GM23338 (cell line): ENCODE data around the gene AFF2. TPM values are rescaled to one million over a fixed set of nuclear protein-coding genes. Genes with fewer than 3 reads are reported as not detected.

Experiments
- ATAC-seq: fragments of 200-7000 bp; cut with Tn5 transposase; 3 replicates; pipeline ENCODE4 v1.9.1; 2020
- DNase-seq: peaks from one replicate; pipeline ENCODE4 v3.0.0-alpha.2; 2015; ENCODE audit warnings: low spot score
- H2AFZ ChIP-seq: fragments of 200-600 bp; sonication (generic); 2 replicates; pipeline ENCODE4 v1.8.0; 2016; ENCODE audit warnings: antibody characterized with exemption, mild to moderate bottlenecking, moderate library complexity
- H3F3A ChIP-seq: fragments of 200-600 bp; sonication (generic); replicated peaks from 2 replicates; pipeline ENCODE4 v1.8.0; 2017; ENCODE audit warnings: antibody characterized with exemption, mixed run types, low read depth
- H3K27ac ChIP-seq: fragments of 200-600 bp; sonication (generic); 2 replicates; pipeline ENCODE4 v1.6.1; 2016; ENCODE audit warnings: low read depth
- H3K27me3 ChIP-seq: fragments of 200-600 bp; sonication (generic); 2 replicates; pipeline ENCODE4 v1.8.0; 2016; ENCODE audit warnings: mild to moderate bottlenecking, mixed run types, moderate library complexity; ENCODE audit not compliant: insufficient read depth
- H3K36me3 ChIP-seq: fragments of 200-600 bp; sonication (generic); 2 replicates; pipeline ENCODE4 v1.8.0; 2016; ENCODE audit warnings: mild to moderate bottlenecking; ENCODE audit not compliant: insufficient read depth
- H3K4me1 ChIP-seq: fragments of 200-600 bp; sonication (generic); 2 replicates; pipeline ENCODE4 v1.8.0; 2016; ENCODE audit warnings: mild to moderate bottlenecking, moderate library complexity; ENCODE audit not compliant: insufficient read depth
- H3K4me2 ChIP-seq: fragments of 200-600 bp; sonication (generic); 2 replicates; pipeline ENCODE4 v1.7.1; 2017; ENCODE audit warnings: mixed run types
- H3K4me3 ChIP-seq: fragments of 200-600 bp; sonication (generic); 2 replicates; pipeline ENCODE4 v1.6.1; 2016; ENCODE audit warnings: mixed run types
- H3K79me2 ChIP-seq: fragments of 200-600 bp; sonication (generic); replicated peaks from 2 replicates; pipeline ENCODE4 v1.8.0; 2017; ENCODE audit warnings: mild to moderate bottlenecking; ENCODE audit not compliant: insufficient read depth
- H3K9me2 ChIP-seq: fragments of 200-600 bp; sonication (generic); 2 replicates; pipeline ENCODE4 v1.8.0; 2017; ENCODE audit not compliant: insufficient read depth
- H4K20me1 ChIP-seq: fragments of 200-600 bp; sonication (generic); replicated peaks from 2 replicates; pipeline ENCODE4 v1.8.0; 2017; ENCODE audit warnings: mild to moderate bottlenecking; ENCODE audit not compliant: insufficient read depth
- H3K27ac Mint-ChIP-seq: 2 replicates; pipeline ENCODE4 v1.8.0; 2020; ENCODE audit warnings: inconsistent platforms, mild to moderate bottlenecking, moderate library complexity, mixed read lengths
- H3K27me3 Mint-ChIP-seq: 3 replicates; pipeline ENCODE4 v1.8.0; 2022; ENCODE audit warnings: low read depth, mild to moderate bottlenecking, moderate library complexity, mixed read lengths, inconsistent platforms; ENCODE audit not compliant: insufficient read depth, poor library complexity
- H3K36me3 Mint-ChIP-seq: 3 replicates; pipeline ENCODE4 v1.8.0; 2021; ENCODE audit warnings: low read depth, mild to moderate bottlenecking, inconsistent platforms, moderate library complexity, mixed read lengths
- H3K4me1 Mint-ChIP-seq: 3 replicates; pipeline ENCODE4 v1.8.0; 2020; ENCODE audit warnings: mild to moderate bottlenecking, inconsistent platforms, mixed read lengths
- H3K4me3 Mint-ChIP-seq: 3 replicates; pipeline ENCODE4 v1.8.0; 2021; ENCODE audit warnings: moderate library complexity, mild to moderate bottlenecking, inconsistent platforms, mixed read lengths
- H3K9me3 Mint-ChIP-seq: 3 replicates; pipeline ENCODE4 v1.8.0; 2020; ENCODE audit warnings: moderate library complexity, mild to moderate bottlenecking, inconsistent platforms, mixed read lengths
- CREB1 ChIP-seq: fragments of 250-450 bp; sonication (Bioruptor Pico); IDR thresholded peaks from 2 replicates; pipeline ENCODE4 v1.5.0; 2020; ENCODE audit warnings: low read depth, mild to moderate bottlenecking, moderate library complexity
- EZH2 ChIP-seq: fragments of 200-600 bp; sonication (generic); IDR thresholded peaks from one replicate; pipeline ENCODE4 v1.8.0; 2017; ENCODE audit warnings: antibody characterized with exemption, mild to moderate bottlenecking, low read depth; ENCODE audit not compliant: unreplicated experiment
- EZH2phosphoT487 ChIP-seq: fragments of 200-600 bp; sonication (generic); IDR thresholded peaks from one replicate; pipeline ENCODE4 v1.8.1; 2018; ENCODE audit warnings: antibody characterized with exemption; ENCODE audit not compliant: unreplicated experiment
- JUNB ChIP-seq: IDR thresholded peaks from one replicate; pipeline ENCODE4 v1.6.1; 2016; ENCODE audit warnings: antibody characterized with exemption; ENCODE audit not compliant: unreplicated experiment
- POLR2AphosphoS5 ChIP-seq: IDR thresholded peaks from 2 replicates; pipeline ENCODE4 v1.6.1; 2016; ENCODE audit warnings: antibody characterized with exemption, low read depth
- STAT1 ChIP-seq: IDR thresholded peaks from one replicate; pipeline ENCODE4 v1.6.1; 2016; ENCODE audit warnings: antibody characterized with exemption; ENCODE audit not compliant: unreplicated experiment
- ZNF114 ChIP-seq: fragments of 250-450 bp; sonication (Bioruptor Pico); IDR thresholded peaks from 2 replicates; pipeline ENCODE4 v1.5.0; 2020; ENCODE audit warnings: mild to moderate bottlenecking, moderate library complexity
- ZNF331 ChIP-seq: fragments of 250-450 bp; sonication (Bioruptor Pico); IDR thresholded peaks from 2 replicates; pipeline ENCODE4 v1.5.0; 2020; ENCODE audit warnings: low read depth, mild to moderate bottlenecking, moderate library complexity
- polyA plus RNA-seq: library from polyadenylated mRNA; unstranded; fragments of >200 nt; fragmentation: Nextera tagmentation; extraction: Ambion mirVana; gene quantifications from 2 replicates; pipeline ENCODE4 v1.2.1, GENCODE V29; 2016
- total RNA-seq: library from RNA; depleted of rRNA; stranded (reverse); fragments of >200 nt; shearing (Covaris generic); gene quantifications from 2 replicates; pipeline ENCODE4 v1.2.3, GENCODE V29; 2014
- TF ChIP-seq, protein P1 (sequence below), 2 experiments: fragments of 200-600 bp in 1 of 2; sonication (generic) in 1 of 2; conservative IDR thresholded peaks; 2 replicates each; pipeline versions ENCODE4 v1.5.1 to v1.6.1; 2016 to 2017; ENCODE audit warnings: antibody characterized with exemption in 2 of 2, low read depth in 2 of 2, mild to moderate bottlenecking in 2 of 2, moderate library complexity in 1 of 2
- TF ChIP-seq, protein P2 (sequence below): IDR thresholded peaks from one replicate; pipeline ENCODE4 v1.6.1; 2018; ENCODE audit warnings: antibody characterized with exemption; ENCODE audit not compliant: unreplicated experiment

Gene AFF2
- total and polyA plus RNA-seq, 2 experiments from 2014 or later: 1.6 to 5.8 TPM

GRCh38 chrX:148806145-148806870 lies 305.9 kb downstream of the AFF2 start:
- H3F3A ChIP-seq: no peaks in the 10 kb centered on the region
- H3K9me3 Mint-ChIP-seq: no peaks in the 10 kb centered on the region

DNA sequence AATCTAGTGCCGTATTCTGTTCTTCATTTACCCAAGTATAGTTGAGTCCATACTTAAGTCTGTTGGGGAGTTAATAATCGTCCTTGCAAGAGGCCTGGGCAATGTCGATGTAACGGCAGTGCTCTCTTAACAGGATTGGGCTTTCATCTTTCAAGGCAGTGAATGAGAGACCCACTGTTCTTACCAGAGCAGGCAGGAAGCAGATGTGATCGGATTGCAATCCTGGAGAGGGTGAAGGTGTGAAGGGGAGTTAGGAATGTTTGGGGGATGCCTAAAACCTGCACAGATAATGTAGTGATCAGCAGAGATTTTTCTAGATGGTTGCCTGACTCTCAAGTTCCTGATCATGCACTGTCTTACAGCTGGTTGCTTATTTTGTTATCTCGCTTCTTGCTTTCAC lies 308.4 kb downstream of the AFF2 start:
- Histone ChIP-seq H3K4me1 (no peaks in the 10 kb centered on the region), H2AFZ (no peak overlapping the region), H3K4me3 (no peak overlapping the region), H3K27ac (no peak overlapping the region), H3K4me2 (no peak overlapping the region), H3K79me2 (no peaks in the 10 kb centered on the region), H3K9me2 (no peaks in the 10 kb centered on the region), H3K36me3 (no peaks in the 10 kb centered on the region), H4K20me1 (no peaks in the 10 kb centered on the region), H3F3A (no peaks in the 10 kb centered on the region), H3K27me3 (no peaks in the 10 kb centered on the region)
- Mint-ChIP-seq H3K4me1 (peaks cover 35% of the 10 kb centered on the region), H3K36me3 (no peaks in the 10 kb centered on the region), H3K4me3 (no peak overlapping the region), H3K27ac (no peak overlapping the region), H3K9me3 (no peaks in the 10 kb centered on the region), H3K27me3 (no peaks in the 10 kb centered on the region)
- DNase-seq (peak; percentile 15), ATAC-seq (0 out of 3 replicates have a peak, but pooled peaks have one; percentile 35)
- TF ChIP-seq ZNF331 (CRISPR knock-in tag) (no peak), CREB1 (CRISPR knock-in tag) (no peak), EZH2 (no peak), EZH2phosphoT487 (no peak), STAT1 (no peak)
- TF ChIP-seq, protein P1, sequence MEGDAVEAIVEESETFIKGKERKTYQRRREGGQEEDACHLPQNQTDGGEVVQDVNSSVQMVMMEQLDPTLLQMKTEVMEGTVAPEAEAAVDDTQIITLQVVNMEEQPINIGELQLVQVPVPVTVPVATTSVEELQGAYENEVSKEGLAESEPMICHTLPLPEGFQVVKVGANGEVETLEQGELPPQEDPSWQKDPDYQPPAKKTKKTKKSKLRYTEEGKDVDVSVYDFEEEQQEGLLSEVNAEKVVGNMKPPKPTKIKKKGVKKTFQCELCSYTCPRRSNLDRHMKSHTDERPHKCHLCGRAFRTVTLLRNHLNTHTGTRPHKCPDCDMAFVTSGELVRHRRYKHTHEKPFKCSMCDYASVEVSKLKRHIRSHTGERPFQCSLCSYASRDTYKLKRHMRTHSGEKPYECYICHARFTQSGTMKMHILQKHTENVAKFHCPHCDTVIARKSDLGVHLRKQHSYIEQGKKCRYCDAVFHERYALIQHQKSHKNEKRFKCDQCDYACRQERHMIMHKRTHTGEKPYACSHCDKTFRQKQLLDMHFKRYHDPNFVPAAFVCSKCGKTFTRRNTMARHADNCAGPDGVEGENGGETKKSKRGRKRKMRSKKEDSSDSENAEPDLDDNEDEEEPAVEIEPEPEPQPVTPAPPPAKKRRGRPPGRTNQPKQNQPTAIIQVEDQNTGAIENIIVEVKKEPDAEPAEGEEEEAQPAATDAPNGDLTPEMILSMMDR (conservative IDR thresholded peaks at IDR 0.05; ENCODE audit: low read depth in 2 of 2): no peak

More at GRCh38 chrX:148806145-148806870, 305.9 kb downstream of the AFF2 start:
- Mint-ChIP-seq H3K27ac (no peak overlapping the region; the same call in 1 of the 2 replicates), H3K4me3 (no peak overlapping the region), H3K4me1 (peaks cover 25% of the 10 kb centered on the region; the same call in 2 of the 3 replicates), H3K27me3 (no peaks in the 10 kb centered on the region), H3K36me3 (no peaks in the 10 kb centered on the region)
- ATAC-seq (peak; percentile 82), DNase-seq (no peak)
- Histone ChIP-seq H2AFZ (no peak overlapping the region), H3K27me3 (no peaks in the 10 kb centered on the region), H3K4me3 (no peak overlapping the region), H3K27ac (no peak overlapping the region), H3K4me1 (no peaks in the 10 kb centered on the region), H4K20me1 (no peaks in the 10 kb centered on the region), H3K79me2 (no peaks in the 10 kb centered on the region), H3K9me2 (no peaks in the 10 kb centered on the region), H3K36me3 (no peaks in the 10 kb centered on the region), H3K4me2 (no peak overlapping the region)
- TF ChIP-seq, protein P2, sequence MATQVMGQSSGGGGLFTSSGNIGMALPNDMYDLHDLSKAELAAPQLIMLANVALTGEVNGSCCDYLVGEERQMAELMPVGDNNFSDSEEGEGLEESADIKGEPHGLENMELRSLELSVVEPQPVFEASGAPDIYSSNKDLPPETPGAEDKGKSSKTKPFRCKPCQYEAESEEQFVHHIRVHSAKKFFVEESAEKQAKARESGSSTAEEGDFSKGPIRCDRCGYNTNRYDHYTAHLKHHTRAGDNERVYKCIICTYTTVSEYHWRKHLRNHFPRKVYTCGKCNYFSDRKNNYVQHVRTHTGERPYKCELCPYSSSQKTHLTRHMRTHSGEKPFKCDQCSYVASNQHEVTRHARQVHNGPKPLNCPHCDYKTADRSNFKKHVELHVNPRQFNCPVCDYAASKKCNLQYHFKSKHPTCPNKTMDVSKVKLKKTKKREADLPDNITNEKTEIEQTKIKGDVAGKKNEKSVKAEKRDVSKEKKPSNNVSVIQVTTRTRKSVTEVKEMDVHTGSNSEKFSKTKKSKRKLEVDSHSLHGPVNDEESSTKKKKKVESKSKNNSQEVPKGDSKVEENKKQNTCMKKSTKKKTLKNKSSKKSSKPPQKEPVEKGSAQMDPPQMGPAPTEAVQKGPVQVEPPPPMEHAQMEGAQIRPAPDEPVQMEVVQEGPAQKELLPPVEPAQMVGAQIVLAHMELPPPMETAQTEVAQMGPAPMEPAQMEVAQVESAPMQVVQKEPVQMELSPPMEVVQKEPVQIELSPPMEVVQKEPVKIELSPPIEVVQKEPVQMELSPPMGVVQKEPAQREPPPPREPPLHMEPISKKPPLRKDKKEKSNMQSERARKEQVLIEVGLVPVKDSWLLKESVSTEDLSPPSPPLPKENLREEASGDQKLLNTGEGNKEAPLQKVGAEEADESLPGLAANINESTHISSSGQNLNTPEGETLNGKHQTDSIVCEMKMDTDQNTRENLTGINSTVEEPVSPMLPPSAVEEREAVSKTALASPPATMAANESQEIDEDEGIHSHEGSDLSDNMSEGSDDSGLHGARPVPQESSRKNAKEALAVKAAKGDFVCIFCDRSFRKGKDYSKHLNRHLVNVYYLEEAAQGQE: no peak
- TF ChIP-seq EZH2: no peak
- TF ChIP-seq POLR2AphosphoS5: no peak
- no peak for TF ChIP-seq ZNF114 (CRISPR knock-in tag)
- TF ChIP-seq STAT1: no peak
- TF ChIP-seq EZH2phosphoT487: no peak
- TF ChIP-seq CREB1 (CRISPR knock-in tag): no peak
- no peak for TF ChIP-seq JUNB
